Renal cortex interstitium (tissue), 15 donors: ENCODE measurements around the gene CORIN. TPM values are rescaled to one million over a fixed set of nuclear protein-coding genes. Genes with fewer than 3 reads are reported as not detected.

Source experiments
- DNase-seq, 11 donors: peaks; one replicate each; pipeline ENCODE4 v3.0.0-alpha.2; 2013; ENCODE audit warnings: low read depth in 9 of 11, low spot score in 4 of 11; ENCODE audit errors: extremely low read depth in 1 of 11
- long read RNA-seq, 16 experiments: transcript quantifications; one replicate each; lab custom pipeline, GENCODE V29; 2026
- polyA plus RNA-seq, 3 donors: library from polyadenylated mRNA; unstranded; fragments of 120-200 nt; gene quantifications; one replicate each; pipeline ENCODE4 v1.2.1, GENCODE V29; 2013; ENCODE audit not compliant: insufficient read length in 3 of 3

CORIN gene
- polyA plus RNA-seq, result 1 to 10 TPM; 4.4 to 5.8 (median 4.5) TPM
- long read RNA-seq, donor 1, result 0 reads
- long read RNA-seq, donor 2, result 0 reads
- long read RNA-seq, donor 3, result 0 reads
- long read RNA-seq, donor 4, result 0 reads
- long read RNA-seq, donor 5, result 0 reads
- long read RNA-seq, donor 6, full-length matches to known transcripts, result 1 of 1 reads
- long read RNA-seq, donor 6, partial matches to known transcripts, result 0 of 1 reads
- long read RNA-seq, donor 6, other reads (novel, unspliced or antisense), result 0 of 1 reads
- long read RNA-seq, donor 7, partial matches to known transcripts, result 8 of 8 reads
- long read RNA-seq, donor 7, other reads (novel, unspliced or antisense), result 0 of 8 reads
- long read RNA-seq, donor 8, result 0 reads
- long read RNA-seq, donor 9, result 0 reads
- long read RNA-seq, donor 10, result 0 reads
- long read RNA-seq, donor 11, result 0 reads
- long read RNA-seq, donor 12, result 0 reads
- long read RNA-seq, donor 13, result 0 reads
- long read RNA-seq, donor 14, result 0 reads
- long read RNA-seq, donor 15, result 0 reads
- long read RNA-seq, donor 16, partial matches to known transcripts, result 14 of 14 reads
- long read RNA-seq, donor 16, other reads (novel, unspliced or antisense), result 0 of 14 reads

GRCh38 chr4:47837908-47838294 lies at the start of gene CORIN:
TSS of gene CORIN (minus strand) at chr4:47838067. CDS start at chr4:47837949, 118 bp downstream.
- no peak for DNase-seq

GRCh38 chr4:47882228-47882627 lies 44.4 kb upstream of the CORIN start:
- no peak for DNase-seq

DNA sequence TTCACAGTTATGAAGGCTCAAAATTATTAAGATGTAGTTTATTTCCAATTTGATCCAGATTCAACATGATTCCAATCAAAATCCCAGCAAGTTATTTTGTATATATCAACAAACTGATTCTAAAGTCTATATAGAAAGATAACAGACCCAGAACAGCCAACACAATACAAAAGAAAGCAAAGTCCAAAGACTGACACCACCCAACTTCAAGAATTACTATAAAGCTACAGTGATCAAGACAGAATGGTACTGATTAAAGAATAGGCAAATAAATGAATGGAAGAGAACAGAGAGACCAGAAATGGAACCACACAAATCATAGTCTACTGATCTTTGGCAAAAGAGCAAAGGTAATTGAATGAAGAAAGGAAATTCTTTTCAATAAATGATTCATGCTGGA lies 41.6 kb upstream of the CORIN start:
- no peak for DNase-seq

- DNase-seq, result no peak
These were observed 39.1 kb upstream of the CORIN start for GRCh38 chr4:47876784-47877546.

- no peak for DNase-seq
These were observed 38.4 kb upstream of the CORIN start for GRCh38 chr4:47876310-47876709.

- no peak for DNase-seq
These were observed 36.1 kb upstream of the CORIN start for GRCh38 chr4:47873877-47874541.

DNA sequence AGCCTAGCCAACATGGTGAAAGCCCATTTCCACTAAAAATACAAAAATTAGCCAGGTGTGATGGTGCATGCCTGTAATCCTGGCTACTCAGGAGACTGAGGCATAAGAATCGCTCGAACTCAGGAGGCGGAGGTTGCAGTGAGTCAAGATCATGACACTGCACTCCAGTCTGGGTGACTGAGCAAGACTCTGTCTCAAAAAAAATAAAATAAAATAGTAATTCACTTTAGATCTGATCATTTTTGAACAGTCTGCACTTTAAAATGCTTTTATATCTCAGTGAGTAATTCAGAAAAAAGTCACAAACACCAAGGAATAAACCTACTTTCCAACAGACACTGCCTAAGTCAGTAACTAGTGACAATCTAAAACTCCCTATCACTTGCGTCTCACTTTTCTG lies 25.6 kb upstream of the CORIN start:
- DNase-seq, result no peak

DNA sequence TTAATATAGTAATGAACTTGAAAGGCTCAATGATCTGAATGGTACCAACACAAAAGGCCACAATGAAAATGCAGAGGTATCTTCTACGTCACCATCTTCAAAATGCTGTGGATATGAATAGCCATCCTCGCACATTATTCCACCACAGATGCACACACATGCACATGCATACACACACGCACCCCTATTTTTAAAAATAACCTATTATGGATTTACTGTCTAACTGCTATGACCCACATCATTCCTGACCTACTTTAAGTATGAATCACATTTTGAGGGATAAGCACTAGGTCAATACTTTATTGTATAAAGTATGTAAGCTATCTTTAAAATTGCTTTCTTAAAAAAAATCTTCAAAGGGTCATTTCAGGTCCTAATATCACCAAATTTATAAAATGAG lies 24.4 kb upstream of the CORIN start:
- no peak for DNase-seq

GRCh38 chr4:47860305-47860704 lies 22.4 kb upstream of the CORIN start:
- DNase-seq, result no peak

GRCh38 chr4:47858006-47858405 lies 20.1 kb upstream of the CORIN start:
- no peak for DNase-seq

DNA sequence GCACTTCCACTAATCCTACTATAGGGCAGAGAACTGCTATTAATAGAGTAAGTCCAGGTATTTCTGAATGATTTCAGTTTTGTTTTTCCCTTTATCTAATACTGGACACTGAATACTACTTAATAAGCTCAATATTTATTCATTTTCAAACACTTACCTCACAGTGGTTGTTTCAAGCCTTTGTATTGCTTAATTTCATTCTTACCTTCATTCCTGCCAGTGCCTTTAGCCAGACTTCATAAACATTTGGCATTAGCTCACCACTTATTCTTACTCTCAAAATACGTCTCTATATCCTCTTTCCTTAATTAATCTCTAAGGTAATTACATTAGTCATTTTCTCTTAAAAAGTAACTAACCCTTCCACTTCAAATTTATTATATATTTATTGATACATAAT lies 18.8 kb upstream of the CORIN start:
- DNase-seq, result no peak

DNA sequence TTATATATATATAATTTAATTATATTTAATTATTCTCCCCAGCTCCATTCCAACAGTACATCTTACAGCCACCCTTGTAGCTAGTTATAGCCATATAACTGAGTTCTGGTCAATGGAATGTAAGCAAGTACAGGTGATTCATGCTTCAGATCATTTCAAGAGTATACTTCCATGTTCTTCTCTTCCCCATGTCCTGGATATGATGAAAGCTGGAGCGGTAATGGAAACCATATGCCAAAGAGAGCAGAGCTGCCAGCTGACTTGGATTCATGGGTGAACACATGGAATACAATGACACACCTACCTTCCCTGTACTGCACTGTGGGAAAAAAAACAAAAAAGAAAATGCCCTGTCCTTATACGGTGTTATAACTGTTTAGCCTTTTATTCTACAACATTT lies 17.5 kb upstream of the CORIN start:
- DNase-seq, result no peak

- no peak for DNase-seq
These were observed 14.3 kb upstream of the CORIN start for GRCh38 chr4:47852136-47852535.

- no peak for DNase-seq
These were observed 11.6 kb upstream of the CORIN start for GRCh38 chr4:47849466-47849865.

- DNase-seq, result no peak
These were observed 10.2 kb upstream of the CORIN start for GRCh38 chr4:47848041-47848440.

DNA sequence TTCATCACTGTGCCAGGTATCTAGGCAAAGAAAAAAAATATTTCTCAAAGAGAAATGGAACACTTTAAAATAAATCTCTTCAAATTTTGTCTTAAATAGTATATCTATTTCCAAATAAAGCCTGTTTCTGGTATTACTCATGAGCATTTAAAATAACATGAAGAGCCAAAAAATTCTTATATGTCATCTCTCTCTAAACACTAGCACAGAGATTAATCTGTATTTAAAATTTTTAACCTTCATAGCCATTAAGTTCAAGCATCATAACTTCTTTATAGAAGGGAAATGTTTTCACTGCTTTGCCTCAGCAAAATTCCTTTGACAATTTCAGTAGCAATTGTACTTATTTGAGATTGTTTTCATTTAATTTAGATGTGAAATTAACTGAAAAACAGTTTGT lies 5.1 kb upstream of the CORIN start:
- DNase-seq, result no peak

GRCh38 chr4:47840291-47840690 lies 2.4 kb upstream of the CORIN start:
- no peak for DNase-seq

DNA sequence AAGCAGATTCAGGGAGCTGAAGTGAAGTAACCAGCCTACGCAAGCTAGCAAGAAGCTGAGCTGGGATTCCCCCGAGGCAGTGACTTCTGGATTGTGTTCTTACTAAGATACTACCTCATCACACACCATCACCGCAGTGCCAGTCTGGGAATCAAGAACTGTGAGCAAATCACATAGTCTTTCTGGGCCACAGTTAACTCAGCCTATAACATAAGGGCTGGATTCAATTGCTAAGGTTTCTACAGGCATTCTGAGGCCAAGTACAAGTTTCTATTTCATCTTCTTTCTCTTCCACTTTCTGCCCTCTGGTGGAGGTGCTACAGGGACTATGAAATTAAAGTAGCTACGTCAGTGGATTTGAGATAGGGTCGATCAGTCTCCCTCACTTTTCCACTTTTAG lies 1.4 kb upstream of the CORIN start:
- peak in 1 of 11 donors; percentile 29 for DNase-seq

DNA sequence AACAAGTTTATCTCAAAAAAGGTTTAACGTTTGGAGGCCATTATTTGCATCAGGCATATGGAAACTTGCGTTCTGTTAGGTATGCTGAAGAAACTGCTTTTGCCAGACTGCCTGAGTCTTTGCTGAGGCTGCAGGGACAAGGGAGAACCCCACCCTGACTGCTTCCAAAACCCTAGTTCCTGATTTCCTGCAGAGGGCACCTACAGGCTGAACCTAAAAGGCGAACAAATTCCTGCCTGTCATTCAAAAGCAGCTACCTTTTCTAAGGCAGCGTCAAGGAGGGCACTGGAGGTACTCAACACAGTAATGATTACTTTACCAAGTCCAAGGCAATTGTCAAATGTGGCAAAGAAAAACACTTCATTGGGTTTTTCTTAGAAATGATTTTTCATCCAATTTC lies 578 bp upstream of the CORIN start:
- DNase-seq, result no peak
